Mesenchymal stem cell (in vitro differentiated cells and primary cell): ENCODE measurements around the gene AOPEP.

Experiments
- DNase-seq: peaks from one replicate; pipeline ENCODE4 v3.0.0-alpha.2; 2013
- H2AFZ ChIP-seq: one replicate; pipeline ENCODE4 v1.6.1; 2013; ENCODE audit warnings: low read depth, mild to moderate bottlenecking, control low read depth, inconsistent platforms, low read length, moderate library complexity
- H2AK5ac ChIP-seq: 2 replicates; pipeline ENCODE4 v1.6.1; 2013; ENCODE audit warnings: low read length, moderate library complexity, mild to moderate bottlenecking, inconsistent platforms; ENCODE audit not compliant: severe bottlenecking
- H2BK120ac ChIP-seq: one replicate; pipeline ENCODE4 v1.6.1; 2013; ENCODE audit warnings: low read depth, mild to moderate bottlenecking, inconsistent platforms, low read length, moderate library complexity
- H2BK12ac ChIP-seq, 2 experiments: one replicate each; pipeline ENCODE4 v1.6.1; 2013; ENCODE audit warnings: inconsistent platforms in 2 of 2, low read length in 2 of 2, mild to moderate bottlenecking in 2 of 2, moderate library complexity in 2 of 2, control low read depth in 1 of 2
- H2BK15ac ChIP-seq: one replicate; pipeline ENCODE4 v1.6.1; 2013; ENCODE audit warnings: mild to moderate bottlenecking, low read depth, inconsistent platforms; ENCODE audit not compliant: poor library complexity, severe bottlenecking
- H2BK5ac ChIP-seq: 2 replicates; pipeline ENCODE4 v1.6.1; 2013; ENCODE audit warnings: low read depth, mild to moderate bottlenecking, low read length, control low read depth, inconsistent platforms; ENCODE audit not compliant: poor library complexity, severe bottlenecking
- H3K14ac ChIP-seq, 2 experiments: one replicate each; pipeline ENCODE4 v1.6.1; 2013; ENCODE audit warnings: inconsistent platforms in 2 of 2, low read length in 2 of 2, control low read depth in 1 of 2, mild to moderate bottlenecking in 1 of 2, moderate library complexity in 1 of 2
- H3K18ac ChIP-seq, 2 experiments: one replicate each; pipeline ENCODE4 v1.6.1; 2013; ENCODE audit warnings: inconsistent platforms in 2 of 2, low read length in 2 of 2, control low read depth in 1 of 2, low read depth in 1 of 2, mild to moderate bottlenecking in 1 of 2
- H3K23ac ChIP-seq, 2 experiments: one replicate each; pipeline ENCODE4 v1.6.1; 2013; ENCODE audit warnings: inconsistent platforms in 2 of 2, low read length in 2 of 2, mild to moderate bottlenecking in 2 of 2, moderate library complexity in 2 of 2, control low read depth in 1 of 2
- H3K27ac ChIP-seq: 2 replicates; pipeline ENCODE4 v1.5.1; 2013; ENCODE audit warnings: mild to moderate bottlenecking, moderate library complexity, low read length, control low read depth, inconsistent platforms; ENCODE audit not compliant: poor library complexity, severe bottlenecking
- H3K27me3 ChIP-seq, 2 experiments: 2 replicates each; pipeline versions ENCODE4 v1.6.1 to v1.7.0; 2013; ENCODE audit warnings: low read length in 2 of 2, mild to moderate bottlenecking in 2 of 2, moderate library complexity in 2 of 2, control low read depth in 1 of 2, inconsistent platforms in 1 of 2; ENCODE audit not compliant: control insufficient read depth in 1 of 2, insufficient read depth in 1 of 2
- H3K36me3 ChIP-seq, 2 experiments: 2 replicates each; pipeline versions ENCODE4 v1.6.1 to v1.7.0; 2013; ENCODE audit warnings: low read length in 2 of 2, control low read depth in 1 of 2, inconsistent platforms in 1 of 2, low read depth in 1 of 2, mild to moderate bottlenecking in 1 of 2; ENCODE audit not compliant: insufficient read depth in 2 of 2, control insufficient read depth in 1 of 2
- H3K4ac ChIP-seq, 2 experiments: one replicate each; pipeline ENCODE4 v1.6.1; 2013; ENCODE audit warnings: inconsistent platforms in 2 of 2, low read length in 2 of 2, mild to moderate bottlenecking in 2 of 2, moderate library complexity in 2 of 2, control low read depth in 1 of 2, low read depth in 1 of 2
- H3K4me1 ChIP-seq: 2 replicates; pipeline ENCODE4 v1.6.1; 2013; ENCODE audit warnings: low read depth, low read length, control low read depth; ENCODE audit not compliant: control insufficient read depth, insufficient read depth
- H3K4me2 ChIP-seq: 2 replicates; pipeline ENCODE4 v1.6.1; 2013; ENCODE audit warnings: low read length, mild to moderate bottlenecking, inconsistent platforms; ENCODE audit not compliant: poor library complexity, severe bottlenecking
- H3K4me3 ChIP-seq, 2 experiments: 2 replicates each; pipeline versions ENCODE4 v1.5.1 to v1.7.0; 2013; ENCODE audit warnings: low read length in 2 of 2, mild to moderate bottlenecking in 2 of 2, control low read depth in 1 of 2, low read depth in 1 of 2; ENCODE audit not compliant: insufficient read depth in 1 of 2
- H3K79me1 ChIP-seq: replicated peaks from 2 replicates; pipeline ENCODE4 v1.6.1; 2013; ENCODE audit warnings: mild to moderate bottlenecking, control low read depth, low read length, inconsistent platforms; ENCODE audit not compliant: poor library complexity, severe bottlenecking
- H3K9ac ChIP-seq: 2 replicates; pipeline ENCODE4 v1.7.0; 2013; ENCODE audit warnings: mild to moderate bottlenecking, low read length, moderate library complexity
- H3K9me3 ChIP-seq: 2 replicates; pipeline ENCODE4 v1.7.0; 2013; ENCODE audit warnings: mild to moderate bottlenecking, low read length; ENCODE audit not compliant: control insufficient read depth
- H4K8ac ChIP-seq: one replicate; pipeline ENCODE4 v1.6.1; 2013; ENCODE audit warnings: inconsistent platforms, mild to moderate bottlenecking, low read length, moderate library complexity
- H4K91ac ChIP-seq: one replicate; pipeline ENCODE4 v1.6.1; 2013; ENCODE audit warnings: mild to moderate bottlenecking, low read length, inconsistent platforms
- WGBS: methylation state at CpG from one replicate; pipeline ENCODE4 v1.1.7; 2013; ENCODE audit warnings: mixed read lengths; 5-methylcytosine and 5-hydroxymethylcytosine counted together

Gene AOPEP

DNA sequence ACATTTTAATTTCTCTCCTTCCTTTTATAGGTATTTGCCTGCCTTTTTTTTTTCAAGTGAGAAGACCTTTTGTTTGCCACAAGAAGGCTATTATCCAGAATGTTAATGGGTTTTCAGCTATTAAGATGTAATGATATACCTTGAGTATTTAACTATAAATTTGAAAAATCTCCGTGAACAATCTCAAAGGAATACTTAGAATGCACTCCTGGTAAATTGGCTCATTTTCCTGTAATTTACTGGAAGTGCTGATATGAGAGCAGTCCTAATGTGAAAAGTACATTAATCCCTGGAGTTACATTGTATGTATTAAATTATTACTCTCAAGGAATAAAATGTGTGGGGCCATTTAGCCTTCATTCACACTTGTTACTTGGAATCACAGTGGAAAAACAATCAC lies 32.4 kb downstream of the AOPEP start:
- H4K8ac ChIP-seq = no peak overlapping the region
- peaks cover 5 to 17% of the 10 kb centered on the region in 2 experiments for H3K36me3 ChIP-seq
- no peak overlapping the region for H2AFZ ChIP-seq
- H2BK15ac ChIP-seq = no peak overlapping the region
- peaks cover 3% of the 10 kb centered on the region for H3K4me1 ChIP-seq
- H2BK120ac ChIP-seq = no peak overlapping the region
- no peak overlapping the region for H2BK5ac ChIP-seq
- peaks cover 23% of the 10 kb centered on the region for H3K79me1 ChIP-seq
- no peak overlapping the region for H3K4me3 ChIP-seq
- no peak overlapping the region for H4K91ac ChIP-seq
- no CpG with 5 or more reads among the region's 1 CpG for WGBS
- no peak overlapping the region for H3K27ac ChIP-seq
- H3K18ac ChIP-seq = no peak overlapping the region
- H3K4me2 ChIP-seq = no peak overlapping the region
- H3K14ac ChIP-seq = no peak overlapping the region
- no peak overlapping the region for H2AK5ac ChIP-seq
- H3K23ac ChIP-seq = no peak overlapping the region
- no peak overlapping the region for H3K9ac ChIP-seq
- H3K27me3 ChIP-seq = no peaks in the 10 kb centered on the region
- no peak for DNase-seq
- no peak overlapping the region for H3K4ac ChIP-seq
- H3K9me3 ChIP-seq = no peaks in the 10 kb centered on the region
- H2BK12ac ChIP-seq = no peak overlapping the region

DNA sequence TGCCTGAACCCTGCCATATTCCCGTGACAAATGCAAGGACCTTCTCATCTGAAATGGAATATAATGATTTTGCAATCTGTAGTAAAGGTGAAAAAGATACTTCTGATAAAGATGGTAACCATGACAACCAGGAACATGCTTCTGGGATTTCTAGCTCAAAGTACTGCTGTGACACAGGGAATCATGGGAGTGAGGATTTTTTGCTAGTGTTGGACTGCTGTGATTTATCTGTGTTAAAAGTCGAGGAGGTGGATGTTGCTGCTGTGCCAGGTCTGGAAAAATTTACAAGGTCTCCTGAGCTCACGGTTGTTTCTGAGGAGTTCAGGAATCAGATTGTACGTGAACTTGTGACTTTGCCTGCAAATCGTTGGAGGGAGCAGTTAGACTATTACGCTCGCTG lies 33.5 kb downstream of the AOPEP start:
- Histone ChIP-seq H3K9ac (no peak overlapping the region), H3K14ac (no peak overlapping the region), H3K23ac (no peak overlapping the region), H2BK12ac (no peak overlapping the region), H2BK120ac (no peak overlapping the region), H4K91ac (no peak overlapping the region), H3K4me2 (no peak overlapping the region), H3K18ac (no peak overlapping the region), H4K8ac (no peak overlapping the region), H3K36me3 (peaks cover 5 to 17% of the 10 kb centered on the region in 2 experiments), H2BK5ac (no peak overlapping the region), H3K4me1 (peaks cover 3% of the 10 kb centered on the region), H2AFZ (no peak overlapping the region), H2BK15ac (no peak overlapping the region), H3K79me1 (peaks cover 27% of the 10 kb centered on the region), H2AK5ac (no peak overlapping the region), H3K27me3 (no peaks in the 10 kb centered on the region), H3K27ac (no peak overlapping the region), H3K9me3 (no peaks in the 10 kb centered on the region), H3K4ac (no peak overlapping the region), H3K4me3 (no peak overlapping the region)
- WGBS = 90% methylated on average over 7 of the region's 7 CpGs
- DNase-seq = no peak

DNA sequence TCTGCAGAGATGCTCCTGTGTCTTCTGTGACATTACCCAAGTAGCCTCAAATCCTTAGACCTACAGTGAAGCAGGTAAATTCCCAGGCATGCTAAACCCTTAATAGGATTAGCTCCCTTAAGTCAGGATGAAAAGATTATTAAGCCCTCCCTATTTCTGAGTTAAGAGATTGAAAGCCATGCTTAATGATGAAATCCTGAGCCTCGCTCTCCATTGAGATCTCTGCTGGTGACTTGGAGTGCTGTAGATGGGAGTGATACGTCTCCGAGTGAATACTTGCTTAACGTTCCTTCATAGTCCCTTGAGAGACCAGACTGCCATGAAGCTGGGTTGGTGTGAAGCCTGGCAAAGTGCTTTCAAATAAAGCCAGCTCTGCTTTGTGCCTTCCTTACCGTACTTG lies 34.2 kb downstream of the AOPEP start:
- no peak overlapping the region for H3K9ac ChIP-seq
- H3K27ac ChIP-seq = no peak overlapping the region
- no peak overlapping the region for H2BK12ac ChIP-seq
- no peak overlapping the region for H3K4ac ChIP-seq
- 96% methylated on average over 5 of the region's 5 CpGs for WGBS
- no peak overlapping the region for H4K8ac ChIP-seq
- H3K9me3 ChIP-seq = no peaks in the 10 kb centered on the region
- H3K27me3 ChIP-seq = no peaks in the 10 kb centered on the region
- H3K36me3 ChIP-seq = peaks cover 5 to 17% of the 10 kb centered on the region in 2 experiments
- no peak overlapping the region for H3K14ac ChIP-seq
- H3K4me1 ChIP-seq = peaks cover 3% of the 10 kb centered on the region
- no peak overlapping the region for H4K91ac ChIP-seq
- no peak overlapping the region for H3K23ac ChIP-seq
- no peak overlapping the region for H2BK15ac ChIP-seq
- DNase-seq = no peak
- H3K18ac ChIP-seq = no peak overlapping the region
- no peak overlapping the region for H2BK120ac ChIP-seq
- no peak overlapping the region for H2AFZ ChIP-seq
- H2BK5ac ChIP-seq = no peak overlapping the region
- no peak overlapping the region for H2AK5ac ChIP-seq
- H3K79me1 ChIP-seq = peaks cover 27% of the 10 kb centered on the region
- no peak overlapping the region for H3K4me3 ChIP-seq
- no peak overlapping the region for H3K4me2 ChIP-seq

DNA sequence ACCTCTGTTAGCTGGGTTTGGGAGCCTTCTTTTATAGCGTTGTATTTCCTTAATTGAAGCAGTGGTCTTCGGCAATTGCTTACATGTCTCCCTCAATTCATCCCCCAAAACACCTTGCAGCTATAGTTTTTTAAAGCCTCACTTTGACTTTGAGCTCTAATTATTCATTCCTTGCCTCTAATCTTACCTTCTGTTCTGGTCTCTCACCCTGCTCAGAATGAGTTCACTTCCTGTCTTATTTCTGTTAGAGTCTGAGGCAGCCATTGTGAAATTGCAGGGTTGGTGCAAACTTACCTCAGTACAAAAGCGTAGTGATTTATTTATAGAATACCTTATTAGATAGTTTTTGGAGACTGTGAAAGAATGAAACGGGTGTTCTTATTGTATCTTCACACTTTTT lies 35.0 kb downstream of the AOPEP start:
- H2BK15ac ChIP-seq = no peak overlapping the region
- no peaks in the 10 kb centered on the region for H3K9me3 ChIP-seq
- H3K79me1 ChIP-seq = peaks cover 28% of the 10 kb centered on the region
- H2BK5ac ChIP-seq = no peak overlapping the region
- H2AFZ ChIP-seq = no peak overlapping the region
- H3K23ac ChIP-seq = no peak overlapping the region
- H2BK12ac ChIP-seq = no peak overlapping the region
- H4K91ac ChIP-seq = no peak overlapping the region
- no peak overlapping the region for H3K9ac ChIP-seq
- no peak overlapping the region for H3K18ac ChIP-seq
- no peak overlapping the region for H2BK120ac ChIP-seq
- no peak overlapping the region for H3K4me3 ChIP-seq
- no peaks in the 10 kb centered on the region for H3K27me3 ChIP-seq
- H3K27ac ChIP-seq = no peak overlapping the region
- peaks cover 3% of the 10 kb centered on the region for H3K4me1 ChIP-seq
- peaks cover 8 to 17% of the 10 kb centered on the region in 2 experiments for H3K36me3 ChIP-seq
- 100% methylated on average over 2 of the region's 4 CpGs for WGBS
- no peak for DNase-seq
- H3K14ac ChIP-seq = no peak overlapping the region
- H3K4me2 ChIP-seq = no peak overlapping the region
- H3K4ac ChIP-seq = no peak overlapping the region
- H4K8ac ChIP-seq = no peak overlapping the region
- no peak overlapping the region for H2AK5ac ChIP-seq
